ENCODE results near the gene OXGR1. TPM values are rescaled to one million over a fixed set of nuclear protein-coding genes. Genes with fewer than 3 reads are reported as not detected.

The OXGR1 gene
- total and polyA plus RNA-seq, 9 of the 15 experiments (the other 6 are each of a cell fraction or from before 2014, with no cell fraction given): 0.03 TPM; not detected in 8

- TF ChIP-seq ZNF318 (IDR thresholded peaks at IDR 0.05; ENCODE audit: borderline replicate concordance in 1 of 2, low read depth in 1 of 2): no peak
- TF ChIP-seq NFATC3 (IDR thresholded peaks at IDR 0.05): no peak
These were observed 35.9 kb downstream of the OXGR1 start (continued) for GRCh38 chr13:96958286-96958891.

Measured in K562 (cell line).